Peyer's patch (tissue), 4 donors: Measurements from ENCODE around the gene COMMD9.

Source experiments
- POLR2A ChIP-seq, 2 donors: fragments of 450-650 bp; IDR thresholded peaks; one replicate each; pipeline ENCODE4 v1.5.1; 2017; ENCODE audit warnings: antibody characterized with exemption in 2 of 2, mild to moderate bottlenecking in 2 of 2, moderate library complexity in 2 of 2
- TF ChIP-seq, protein P1 (sequence below), 6 experiments: fragments of 450-650 bp in 4 of 6; fragments of 200-600 bp in 2 of 6; sonication (generic) in 1 of 6; IDR thresholded peaks; one replicate each; pipeline ENCODE4 v1.5.1; 2017 to 2019; ENCODE audit warnings: antibody characterized with exemption in 6 of 6, mild to moderate bottlenecking in 3 of 6, moderate library complexity in 1 of 6

DNA sequence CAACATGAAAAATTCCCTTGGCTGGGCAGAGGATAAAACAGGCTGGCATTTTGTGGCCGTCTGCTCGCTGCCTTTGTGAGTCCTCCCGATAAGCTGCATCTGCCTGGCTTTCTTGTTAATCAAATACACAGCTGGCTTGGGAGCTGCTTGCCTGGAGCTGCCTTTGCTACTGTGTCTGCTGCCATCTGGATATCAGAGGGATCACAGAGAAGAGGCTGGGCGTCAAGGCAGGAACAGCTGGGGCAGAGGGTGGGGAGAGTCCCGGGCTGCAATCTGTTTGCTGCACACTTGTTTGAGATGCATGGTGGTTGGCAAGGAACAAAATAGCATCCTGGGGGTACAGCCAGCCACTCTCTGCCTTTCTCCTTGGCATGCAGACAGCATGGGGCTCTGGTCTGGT lies 36.0 kb downstream of the COMMD9 start:
- TF ChIP-seq, protein P1, sequence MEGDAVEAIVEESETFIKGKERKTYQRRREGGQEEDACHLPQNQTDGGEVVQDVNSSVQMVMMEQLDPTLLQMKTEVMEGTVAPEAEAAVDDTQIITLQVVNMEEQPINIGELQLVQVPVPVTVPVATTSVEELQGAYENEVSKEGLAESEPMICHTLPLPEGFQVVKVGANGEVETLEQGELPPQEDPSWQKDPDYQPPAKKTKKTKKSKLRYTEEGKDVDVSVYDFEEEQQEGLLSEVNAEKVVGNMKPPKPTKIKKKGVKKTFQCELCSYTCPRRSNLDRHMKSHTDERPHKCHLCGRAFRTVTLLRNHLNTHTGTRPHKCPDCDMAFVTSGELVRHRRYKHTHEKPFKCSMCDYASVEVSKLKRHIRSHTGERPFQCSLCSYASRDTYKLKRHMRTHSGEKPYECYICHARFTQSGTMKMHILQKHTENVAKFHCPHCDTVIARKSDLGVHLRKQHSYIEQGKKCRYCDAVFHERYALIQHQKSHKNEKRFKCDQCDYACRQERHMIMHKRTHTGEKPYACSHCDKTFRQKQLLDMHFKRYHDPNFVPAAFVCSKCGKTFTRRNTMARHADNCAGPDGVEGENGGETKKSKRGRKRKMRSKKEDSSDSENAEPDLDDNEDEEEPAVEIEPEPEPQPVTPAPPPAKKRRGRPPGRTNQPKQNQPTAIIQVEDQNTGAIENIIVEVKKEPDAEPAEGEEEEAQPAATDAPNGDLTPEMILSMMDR (IDR thresholded peaks at IDR 0.05) = no peak
- TF ChIP-seq POLR2A (IDR thresholded peaks at IDR 0.05) = no peak
